Endothelial cell of hepatic sinusoid (primary cell): Measurements from ENCODE around the gene PRSS53.
"Not testable (repeated sequence)": the region's sequence is repeated elsewhere in the genome, so short reads cannot be mapped to it uniquely, and the experiment has no call there.

Experiments
- in situ Hi-C: cut with HindIII; loops from 2 replicates; pipeline ENCODE4 v1.10.0; 2017; ENCODE audit warnings: low sequenced_read_pairs

PRSS53 gene

GRCh38 chr16:31088459-31089183, at the start of gene PRSS53:
PRSS53 (minus strand) TSS chr16:31088943; CDS start chr16:31088809, 134 bp downstream.
- in situ Hi-C loops: no loop called here

GRCh38 chr16:31136822-31137499, 48.2 kb upstream of the PRSS53 start:
- in situ Hi-C loops: not testable (repeated sequence)

- in situ Hi-C loops: no loop called here
These were observed 47.5 kb upstream of the PRSS53 start for GRCh38 chr16:31136287-31136662.

GRCh38 chr16:31135535-31136286, 47.0 kb upstream of the PRSS53 start, which contains the start of gene PRSS8:
PRSS8 (minus strand) TSS chr16:31135727; CDS start chr16:31135498, 229 bp downstream.
- in situ Hi-C loops: no loop called here

- in situ Hi-C loops: no loop called here
These were observed 46.1 kb upstream of the PRSS53 start for GRCh38 chr16:31134625-31135534.

GRCh38 chr16:31134091-31134571, 45.4 kb upstream of the PRSS53 start:
- in situ Hi-C loops: no loop called here

GRCh38 chr16:31133046-31133501, 44.3 kb upstream of the PRSS53 start:
- in situ Hi-C loops: no loop called here

- in situ Hi-C loops: no loop called here
These were observed 43.7 kb upstream of the PRSS53 start for GRCh38 chr16:31132303-31132979.

GRCh38 chr16:31131841-31132271, 43.1 kb upstream of the PRSS53 start:
- in situ Hi-C loops: no loop called here

- in situ Hi-C loops: no loop called here
These were observed 42.7 kb upstream of the PRSS53 start for GRCh38 chr16:31131416-31131815.

GRCh38 chr16:31130899-31131298, 42.2 kb upstream of the PRSS53 start:
- in situ Hi-C loops: no loop called here

- in situ Hi-C loops: no loop called here
These were observed 41.7 kb upstream of the PRSS53 start for GRCh38 chr16:31130336-31130891.

GRCh38 chr16:31129568-31130335, 41.0 kb upstream of the PRSS53 start:
- in situ Hi-C loops: no loop called here

GRCh38 chr16:31128711-31129567, 40.2 kb upstream of the PRSS53 start:
- in situ Hi-C loops: no loop called here

GRCh38 chr16:31127182-31127581, 38.4 kb upstream of the PRSS53 start:
- in situ Hi-C loops: no loop called here

- in situ Hi-C loops: no loop called here
These were observed 37.1 kb upstream of the PRSS53 start for GRCh38 chr16:31125844-31126243.

- in situ Hi-C loops: no loop called here
These were observed 31.4 kb upstream of the PRSS53 start for GRCh38 chr16:31120129-31120528.
